GM19395 (cell line): Measurements from ENCODE around the gene CCDC78.
"Not testable (repeated sequence)": the region's sequence is repeated elsewhere in the genome, so short reads cannot be mapped to it uniquely, and the experiment has no call there.

Experiments
- ATAC-seq: cut with Tn5 transposase; IDR thresholded peaks from one replicate; pipeline ENCODE4 v1.9.1; 2021; ENCODE audit warnings: mild to moderate bottlenecking, moderate library complexity; ENCODE audit not compliant: unreplicated experiment

CCDC78 gene

GRCh38 chr16:714079-714478 is 12.2 kb downstream of the CCDC78 start:
- no peak for ATAC-seq

- ATAC-seq: not testable (repeated sequence)
These were observed 13.4 kb downstream of the CCDC78 start for GRCh38 chr16:712740-713250.

DNA sequence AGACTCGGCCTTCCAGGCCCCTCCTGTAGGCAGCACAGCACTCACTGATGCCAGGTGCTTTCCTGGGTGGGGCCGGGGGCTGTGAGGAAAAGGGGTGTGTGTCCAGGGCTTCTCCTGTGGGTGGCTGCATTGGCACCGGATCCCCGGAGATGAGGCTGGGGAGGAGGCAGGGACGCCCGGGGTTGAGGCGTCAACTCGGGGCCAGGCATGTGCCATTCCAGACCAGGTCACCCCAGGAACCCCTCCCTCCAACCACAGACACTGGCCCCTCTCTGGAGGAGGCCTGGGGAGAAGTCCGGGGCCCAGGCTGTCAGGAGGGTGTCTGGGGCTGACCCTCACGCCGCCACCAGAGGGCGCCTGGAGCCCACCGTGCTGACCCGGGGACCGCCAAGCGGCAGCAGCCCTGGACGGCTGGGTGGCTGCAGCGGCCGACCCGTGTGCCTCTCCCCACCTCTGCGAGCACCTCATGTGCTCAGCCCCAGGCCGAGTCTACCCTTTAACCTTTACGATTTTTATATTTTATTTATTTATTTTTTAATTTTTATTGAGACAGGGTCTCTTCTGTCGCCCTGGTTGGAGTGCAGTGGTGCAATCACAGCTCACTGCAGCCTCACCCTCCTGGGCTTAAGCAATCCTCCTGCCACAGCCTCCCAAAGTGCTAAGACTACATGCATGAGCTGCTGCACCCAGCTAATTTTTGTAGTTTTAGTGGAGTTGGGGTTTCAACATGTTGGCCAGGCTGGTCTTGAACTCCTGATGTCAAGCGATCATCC is 14.5 kb downstream of the CCDC78 start:
- ATAC-seq: no peak

DNA sequence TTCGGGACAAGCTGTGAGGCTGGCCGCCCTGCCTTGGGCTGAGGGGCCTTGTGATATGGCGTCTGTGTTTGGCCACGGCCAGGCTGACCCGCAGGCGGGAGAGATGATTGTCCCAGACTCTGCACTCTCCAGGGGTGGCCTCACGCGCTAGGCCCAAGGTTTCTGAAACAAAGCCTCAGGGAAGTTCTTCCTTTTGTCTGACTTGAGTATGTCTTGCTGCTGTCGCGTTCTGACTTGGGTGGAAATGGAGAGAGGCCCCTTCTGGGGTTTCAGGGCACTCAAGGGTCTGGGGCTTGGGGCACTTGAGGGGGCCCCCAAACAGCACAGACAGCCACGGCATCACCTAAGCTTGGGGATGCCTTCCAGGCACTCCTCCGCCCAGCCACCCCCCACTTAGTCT is 15.2 kb downstream of the CCDC78 start:
- no peak for ATAC-seq

GRCh38 chr16:710500-711075 is 15.7 kb downstream of the CCDC78 start:
- ATAC-seq: no peak

GRCh38 chr16:709566-710499 is 16.4 kb downstream of the CCDC78 start:
- ATAC-seq: no peak

DNA sequence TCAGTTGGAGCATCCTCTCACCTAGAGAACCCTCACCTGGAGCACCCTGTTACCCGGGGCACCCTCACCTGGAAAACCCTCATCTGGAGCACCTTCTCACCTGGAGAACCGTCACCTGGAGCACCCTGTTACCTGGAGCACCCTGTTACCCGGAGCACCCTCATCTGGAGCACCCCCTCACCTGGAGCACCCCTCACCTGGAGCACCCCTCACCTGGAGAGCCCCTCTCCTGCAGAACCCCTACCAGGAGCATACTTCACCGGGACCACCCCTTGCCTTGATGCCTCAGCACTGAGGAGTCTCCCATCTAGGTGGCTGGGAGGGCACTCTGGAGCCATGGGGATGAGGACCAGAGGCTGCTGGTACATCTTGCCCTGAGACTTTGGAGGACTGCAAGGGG is 17.3 kb downstream of the CCDC78 start:
- ATAC-seq: no peak

GRCh38 chr16:708019-708418 is 18.2 kb downstream of the CCDC78 start:
- ATAC-seq: no peak

DNA sequence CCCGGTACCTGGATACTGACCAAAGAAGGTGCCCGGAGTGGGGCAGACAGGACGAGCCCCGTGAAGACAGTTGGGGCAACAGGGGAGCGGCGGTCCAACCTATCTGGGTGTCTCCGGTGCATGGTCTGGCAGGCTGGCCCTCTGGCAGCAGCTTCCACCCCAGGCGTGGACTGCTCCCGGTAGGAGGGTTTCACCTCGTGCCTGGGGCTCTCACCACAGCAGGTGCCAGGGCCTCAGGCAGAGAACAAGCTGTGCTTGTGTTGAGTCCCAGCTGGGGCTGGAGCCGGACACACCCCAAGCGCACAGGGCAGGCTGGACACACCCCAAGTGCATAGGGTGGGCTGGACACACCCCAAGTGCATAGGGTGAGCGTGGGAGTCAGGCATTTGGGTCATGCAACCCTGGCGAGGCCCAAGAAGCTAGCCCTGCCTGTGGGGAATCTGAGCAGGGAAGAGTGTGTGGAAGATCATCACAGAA is 19.1 kb downstream of the CCDC78 start:
- ATAC-seq: no peak

DNA sequence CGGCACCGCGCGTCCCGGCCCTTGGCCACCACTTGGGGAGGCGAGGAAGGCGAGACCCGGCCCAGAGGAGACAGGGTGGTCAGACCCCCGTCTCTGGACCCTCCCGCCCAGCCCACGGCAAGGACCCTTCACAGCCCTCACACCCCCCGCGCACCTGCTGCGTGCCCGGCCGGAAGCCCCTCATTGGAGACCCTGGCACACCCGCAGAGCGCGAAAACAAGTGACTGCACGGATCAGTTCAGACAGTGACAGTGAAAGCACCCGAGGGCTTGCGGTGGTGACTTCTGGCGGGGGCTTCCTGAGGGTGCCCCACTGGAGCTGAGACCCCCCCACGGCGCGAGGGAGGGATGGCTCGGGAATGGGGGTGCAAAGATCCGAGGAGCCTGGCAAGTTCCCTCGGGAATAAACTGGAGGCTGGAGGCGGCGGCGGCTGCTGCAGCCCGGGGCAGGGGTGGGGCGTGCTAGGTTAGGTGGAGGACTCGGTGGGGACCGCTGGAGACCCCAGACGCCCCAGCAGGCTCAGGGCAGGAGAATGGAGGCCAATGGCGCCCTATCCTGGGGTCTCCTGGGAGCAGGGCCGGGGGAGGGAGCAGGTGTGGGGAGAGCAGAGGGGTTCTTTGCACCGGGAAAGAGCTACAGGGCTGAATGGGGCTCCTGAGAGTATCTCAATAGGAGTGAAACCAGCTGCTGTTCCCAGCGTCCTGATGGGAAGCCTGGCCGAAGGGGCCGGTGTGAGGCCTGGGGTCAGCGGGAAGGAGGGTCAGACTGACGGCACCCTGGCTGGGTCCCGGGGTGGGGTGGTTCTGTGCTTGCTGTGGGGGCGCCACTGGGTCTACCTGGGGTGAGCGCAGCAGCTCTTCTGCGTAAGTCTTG is 19.8 kb downstream of the CCDC78 start:
- ATAC-seq: no peak

- no peak for ATAC-seq
These were observed 20.6 kb downstream of the CCDC78 start, which contains the start of gene FBXL16 for GRCh38 chr16:705431-706188. Gene FBXL16, minus strand, starts transcription at chr16:705801. Its CDS starts 8,396 bp downstream, at chr16:697405.

GRCh38 chr16:704552-705380 is 21.5 kb downstream of the CCDC78 start:
- no peak for ATAC-seq

DNA sequence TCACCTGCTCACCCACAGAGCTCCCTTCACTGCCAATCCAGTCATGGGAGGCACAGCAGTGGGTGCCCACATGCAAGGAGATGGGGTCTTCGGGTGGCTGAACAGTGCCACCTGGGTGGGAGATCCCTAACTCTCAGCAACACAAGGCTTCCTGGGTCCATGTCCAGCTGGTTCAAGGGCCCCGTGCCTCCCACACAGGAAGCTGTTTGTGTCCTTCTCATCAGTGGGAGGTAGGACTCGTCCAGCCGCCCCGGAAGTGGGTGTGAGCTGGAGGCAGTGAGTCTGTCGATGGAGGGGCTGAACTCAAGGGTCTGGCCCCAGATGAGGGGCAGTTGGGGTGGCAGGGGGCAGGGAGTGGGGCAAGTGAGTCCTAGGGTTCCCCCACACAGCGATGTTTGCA is 22.2 kb downstream of the CCDC78 start:
- ATAC-seq: no peak

- no peak for ATAC-seq
These were observed 22.8 kb downstream of the CCDC78 start for GRCh38 chr16:703406-703805.

GRCh38 chr16:702341-702740 is 23.9 kb downstream of the CCDC78 start:
- no peak for ATAC-seq

GRCh38 chr16:700684-701584 is 25.3 kb downstream of the CCDC78 start:
- ATAC-seq: no peak

DNA sequence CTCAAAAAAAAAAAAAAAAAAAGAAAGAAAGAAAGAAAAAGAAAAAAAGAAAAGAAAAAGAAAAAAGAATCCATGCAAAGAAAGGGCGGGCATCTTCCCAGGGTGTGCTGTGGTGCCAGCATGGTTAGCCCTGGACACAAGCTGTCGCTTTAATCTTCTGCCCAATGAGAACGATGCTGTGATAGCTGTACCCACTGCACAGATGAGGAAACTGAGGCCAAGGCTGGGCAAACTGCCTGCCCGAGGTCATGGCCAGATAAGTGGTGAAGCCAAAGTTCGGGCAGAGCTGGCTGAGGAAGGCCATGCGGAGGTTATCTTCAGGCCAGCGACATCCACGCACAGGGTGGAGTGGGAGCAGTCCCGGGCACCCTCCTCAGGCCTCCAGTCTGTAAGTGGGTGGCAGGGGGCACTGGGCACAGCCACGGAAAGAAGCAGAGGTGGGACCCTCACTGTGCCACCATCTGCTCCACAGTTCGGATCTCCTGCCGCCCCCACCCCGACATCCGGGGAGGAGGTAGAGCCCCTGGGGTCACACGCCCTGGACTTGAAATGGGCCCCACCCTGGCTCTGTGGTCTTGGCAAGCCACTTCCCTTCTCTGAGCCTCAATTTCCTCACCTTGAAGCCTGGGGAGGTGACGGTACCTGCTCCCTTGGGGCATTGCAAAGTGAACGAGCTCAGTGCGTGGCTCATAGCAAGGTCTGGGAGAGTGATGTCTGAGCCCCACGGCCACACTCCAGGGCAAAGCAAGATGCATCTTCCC is 27.2 kb downstream of the CCDC78 start:
- no peak for ATAC-seq
